ENCODE measurements around the gene ACTR6.
"Not testable (repeated sequence)": the region's sequence is repeated elsewhere in the genome, so short reads cannot be mapped to it uniquely, and the experiment has no call there.

Gene ACTR6

DNA sequence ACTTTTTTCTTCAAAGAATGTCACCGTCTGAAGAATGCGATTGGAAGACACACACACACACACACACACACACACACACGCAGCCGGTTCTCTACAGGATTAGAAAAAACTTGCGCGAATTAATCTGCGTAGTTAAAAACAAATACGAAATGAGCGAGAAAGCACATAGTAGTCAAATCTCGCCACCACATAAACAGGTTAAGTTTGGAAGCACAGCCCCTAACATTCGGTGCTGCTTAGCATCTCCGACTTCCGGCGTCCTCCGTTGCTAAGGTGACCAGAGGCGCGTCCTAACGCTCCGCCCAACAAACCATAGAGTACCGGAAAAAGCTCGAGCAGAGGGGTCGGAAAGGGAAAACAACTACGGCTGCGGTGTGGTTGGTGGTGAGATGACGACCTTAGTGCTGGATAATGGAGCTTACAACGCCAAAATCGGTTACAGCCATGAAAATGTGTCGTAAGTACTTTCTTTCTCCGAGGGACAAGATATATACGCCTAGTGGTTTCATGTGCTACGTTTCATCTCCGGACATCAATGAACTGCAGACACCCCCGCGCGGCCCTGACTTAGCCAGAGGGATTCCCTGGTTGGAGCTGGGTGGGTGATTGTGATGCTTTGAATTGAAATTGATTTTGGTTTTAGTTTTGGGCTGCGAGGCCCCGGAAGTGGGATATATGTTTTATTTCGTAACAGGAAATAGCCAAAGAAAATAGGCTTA lies at the start of gene ACTR6:
Gene ACTR6 (plus strand): TSS at position 353 of the 719 bp plus-strand sequence. CDS start 37 bp downstream, at position 390.
- in situ Hi-C loops (cut with MboI; ENCODE audit: low sequenced_read_pairs), result no loop called here

DNA sequence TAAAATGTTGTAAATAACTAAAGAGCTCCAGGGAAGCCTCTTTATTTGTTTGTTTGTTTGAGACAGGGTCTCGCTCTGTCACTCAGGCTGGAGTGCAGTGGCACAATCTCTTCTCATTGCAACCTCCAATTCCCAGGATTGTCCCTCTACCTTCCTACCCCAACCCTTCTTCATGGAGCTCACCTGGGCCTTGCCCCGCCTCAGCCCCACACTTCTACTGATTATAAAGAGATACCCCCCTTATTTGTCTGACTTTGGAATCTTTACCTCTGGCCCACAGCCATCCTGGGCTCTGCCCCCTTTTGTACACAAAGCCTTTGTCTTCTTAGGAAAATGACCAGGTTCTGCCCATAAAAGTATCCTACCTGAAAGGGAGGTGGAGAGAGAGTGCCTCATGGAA lies 48.8 kb upstream of the ACTR6 start:
- in situ Hi-C loops (cut with MboI; ENCODE audit: low sequenced_read_pairs), result no loop called here

DNA sequence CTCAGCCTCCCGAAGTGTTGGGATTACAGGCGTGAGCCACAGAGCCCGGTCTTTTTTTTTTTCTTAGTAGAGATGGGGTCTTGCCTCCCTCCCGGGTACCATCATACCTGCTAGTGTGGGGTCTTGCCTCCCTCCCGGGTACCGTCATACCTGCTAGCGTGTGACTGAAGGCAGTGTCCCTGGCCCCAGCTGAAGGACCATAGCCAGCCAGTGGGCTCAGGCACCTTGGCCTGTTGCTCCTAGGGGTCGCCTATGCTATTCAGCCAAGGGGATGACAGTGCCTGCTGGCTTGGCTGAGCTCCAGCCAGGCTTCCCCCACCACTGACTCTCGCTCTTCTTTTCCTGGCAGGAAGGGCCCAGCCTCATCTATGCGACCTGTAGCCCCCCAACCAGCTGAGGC lies 47.5 kb upstream of the ACTR6 start:
- in situ Hi-C loops (cut with MboI; ENCODE audit: low sequenced_read_pairs), result no loop called here

DNA sequence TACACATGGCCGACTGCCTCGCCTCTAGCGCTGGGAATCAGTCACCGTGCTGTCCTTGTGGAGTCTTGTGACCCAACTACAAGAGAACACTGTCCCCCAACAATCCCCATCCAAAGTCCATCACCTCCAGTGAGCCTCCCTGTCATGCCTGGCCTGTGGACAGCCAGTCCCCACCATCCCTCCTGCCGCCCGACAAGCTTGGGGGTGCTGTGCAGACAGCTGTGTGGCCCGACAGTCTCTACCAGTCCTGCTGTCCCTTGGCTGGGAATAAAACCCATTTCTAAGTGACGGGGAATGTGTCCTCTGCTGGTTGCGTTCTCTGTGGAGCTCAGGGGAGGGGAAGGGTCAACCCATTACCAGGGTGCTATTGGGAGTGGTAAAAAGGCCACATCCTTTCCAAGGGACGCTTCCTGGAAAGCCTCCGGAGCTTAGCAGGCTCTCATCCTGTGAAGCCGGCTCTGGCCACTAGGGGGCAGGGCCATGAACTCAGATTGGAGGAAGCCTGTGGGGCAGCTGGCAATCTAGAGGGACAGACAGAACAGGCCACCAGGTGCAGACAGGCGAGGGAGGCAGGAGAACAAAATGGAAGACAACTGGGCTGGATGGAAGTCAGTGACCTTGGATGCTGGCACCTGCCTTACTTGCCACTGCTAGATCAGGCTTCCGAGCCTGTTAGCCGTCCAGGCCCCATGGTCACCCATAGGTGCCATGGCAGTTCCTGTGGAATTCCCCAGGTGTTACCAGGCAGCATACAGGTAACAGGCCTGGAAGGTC lies 46.0 kb upstream of the ACTR6 start:
- in situ Hi-C loops (cut with MboI; ENCODE audit: low sequenced_read_pairs), result no loop called here

DNA sequence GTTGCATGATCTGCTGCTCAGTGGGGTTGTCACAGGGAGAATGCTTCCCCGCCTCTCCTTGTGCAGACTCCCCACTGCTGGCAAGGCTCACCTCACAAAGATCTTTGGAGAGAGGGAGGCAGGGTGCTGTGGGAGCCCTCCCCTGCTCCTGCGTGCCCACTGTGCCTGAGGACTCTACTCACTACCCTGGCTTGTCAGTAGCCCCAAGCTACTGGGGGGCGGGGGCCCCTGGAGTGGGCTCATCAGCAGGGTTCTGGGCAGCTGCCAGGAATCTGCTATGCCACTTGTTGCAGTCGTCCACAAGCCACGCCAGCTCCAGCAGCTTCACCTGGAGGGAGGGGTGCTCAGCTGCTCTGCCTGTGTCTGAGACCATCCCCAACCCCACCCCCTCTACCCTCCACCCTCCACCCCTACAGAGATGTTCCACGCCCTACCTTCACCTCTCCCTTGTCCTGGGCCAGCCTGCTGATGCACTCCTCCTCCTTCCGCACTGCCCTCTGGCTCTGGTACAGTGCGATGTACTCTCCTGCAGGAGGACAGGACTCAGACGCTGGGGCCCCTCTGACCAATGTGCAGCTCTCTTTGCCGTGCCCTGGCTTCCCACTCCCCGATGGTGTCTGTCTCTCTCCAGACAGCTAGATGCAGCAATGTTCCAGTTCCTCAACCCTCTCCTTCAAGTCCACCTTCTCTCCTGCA lies 43.7 kb upstream of the ACTR6 start:
- in situ Hi-C loops (cut with MboI; ENCODE audit: low sequenced_read_pairs), result no loop called here

DNA sequence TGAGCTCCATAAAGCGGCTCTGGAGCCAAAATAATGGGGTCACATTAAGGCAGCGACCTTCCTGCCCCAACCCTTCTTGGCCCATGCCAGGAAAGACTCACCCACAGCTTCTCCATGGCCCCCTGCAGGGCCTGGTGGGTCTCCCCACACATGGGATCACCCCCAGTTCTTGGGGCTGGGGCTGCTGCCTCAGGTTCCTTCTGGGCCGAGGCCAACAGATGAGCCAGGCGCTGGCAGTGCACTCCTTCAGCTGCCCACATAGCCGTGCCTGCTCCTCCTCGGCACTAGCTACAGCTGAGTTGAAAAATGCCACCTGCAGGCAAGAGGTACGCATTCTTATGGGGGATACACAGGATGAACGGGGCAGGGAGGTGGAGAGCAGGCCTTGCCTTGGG lies 43.2 kb upstream of the ACTR6 start:
- in situ Hi-C loops (cut with MboI; ENCODE audit: low sequenced_read_pairs), result no loop called here

DNA sequence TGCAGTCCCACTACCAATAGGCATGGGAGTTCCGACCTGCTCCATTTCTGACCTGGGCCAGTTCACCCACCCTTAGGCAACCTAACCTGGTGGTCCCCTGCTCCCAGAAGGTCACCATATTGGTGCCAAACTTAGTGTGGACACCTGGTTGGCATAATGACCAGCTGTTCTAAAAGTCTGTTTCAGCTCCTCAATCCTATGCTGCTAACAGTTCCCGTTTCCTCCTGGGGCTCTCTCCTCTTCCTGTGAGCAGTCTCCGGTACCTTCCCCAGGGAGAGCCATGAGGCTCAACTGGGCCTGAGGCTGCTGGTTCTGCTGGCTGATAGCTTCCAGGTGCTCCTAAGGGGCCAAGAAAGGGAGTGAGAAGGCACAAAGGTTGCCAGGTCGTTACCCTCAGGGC lies 42.1 kb upstream of the ACTR6 start:
- in situ Hi-C loops (cut with MboI; ENCODE audit: low sequenced_read_pairs), result no loop called here

DNA sequence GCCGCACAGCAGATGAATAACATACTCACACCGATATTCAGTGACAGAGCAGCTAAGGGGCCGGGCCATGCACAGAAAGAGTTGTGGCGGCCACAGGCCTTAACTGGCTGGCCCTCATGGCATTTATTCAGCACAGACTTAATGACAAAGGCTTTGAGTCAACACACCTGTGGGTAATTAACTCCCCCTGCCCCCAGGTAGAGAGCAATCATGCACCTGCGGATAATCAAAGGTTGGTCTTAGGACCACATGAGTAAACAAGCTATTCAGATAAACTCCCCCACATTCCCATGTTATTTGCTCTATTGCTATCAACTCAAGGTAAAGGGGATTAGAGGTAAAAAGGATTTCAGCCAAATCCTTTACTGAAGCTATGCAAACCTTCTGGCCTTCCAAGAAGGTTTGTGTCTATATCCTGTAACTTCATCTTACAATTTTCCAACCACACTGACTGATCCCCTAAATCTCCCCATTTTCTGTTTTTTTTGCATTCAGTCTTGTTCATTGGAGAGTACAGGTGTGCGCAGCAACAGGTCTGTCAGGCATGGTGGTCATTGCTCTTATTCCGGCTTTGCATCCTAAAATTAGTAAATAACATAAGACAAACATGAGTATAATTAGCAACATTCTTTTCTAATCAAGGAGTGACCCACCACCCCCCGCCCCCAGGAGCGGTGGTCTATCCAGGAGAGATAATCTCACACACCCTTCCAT lies 41.1 kb upstream of the ACTR6 start:
- in situ Hi-C loops (cut with MboI; ENCODE audit: low sequenced_read_pairs), result no loop called here

DNA sequence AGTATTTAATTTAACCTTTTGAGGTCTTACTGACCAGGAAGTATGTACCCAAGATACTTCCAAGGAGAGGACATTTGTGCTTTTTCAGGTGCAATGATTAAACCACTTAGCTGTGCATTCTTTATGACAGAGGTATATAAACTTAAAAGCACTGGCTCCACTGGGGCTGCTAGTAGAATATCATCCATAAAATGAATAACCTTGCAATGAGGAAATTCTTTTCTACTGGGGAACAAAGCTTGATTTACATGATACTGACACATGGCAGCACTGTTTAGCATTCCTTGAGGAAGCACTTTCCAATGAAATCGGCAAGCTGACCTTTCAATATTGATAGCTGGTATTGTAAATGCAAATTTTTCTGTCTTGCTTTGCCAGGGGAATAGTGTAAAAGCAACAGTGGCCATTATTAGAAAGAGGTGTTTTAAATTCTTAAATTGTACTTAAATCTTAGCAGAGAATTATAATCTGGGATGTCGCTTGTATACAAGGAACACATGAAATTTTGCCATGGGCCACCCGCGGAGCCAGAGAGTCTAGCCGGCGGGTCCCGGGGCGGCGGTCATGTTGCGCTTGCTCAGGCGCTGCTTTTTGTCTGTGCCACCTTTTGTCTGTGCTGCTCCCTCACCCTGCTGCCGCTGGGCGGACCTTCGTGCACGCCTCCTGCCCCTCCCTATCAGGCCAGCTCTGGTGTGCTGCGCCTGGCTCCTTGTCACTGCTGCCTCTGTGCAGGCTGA lies 37.0 kb upstream of the ACTR6 start:
- in situ Hi-C loops (cut with MboI; ENCODE audit: low sequenced_read_pairs), result no loop called here

DNA sequence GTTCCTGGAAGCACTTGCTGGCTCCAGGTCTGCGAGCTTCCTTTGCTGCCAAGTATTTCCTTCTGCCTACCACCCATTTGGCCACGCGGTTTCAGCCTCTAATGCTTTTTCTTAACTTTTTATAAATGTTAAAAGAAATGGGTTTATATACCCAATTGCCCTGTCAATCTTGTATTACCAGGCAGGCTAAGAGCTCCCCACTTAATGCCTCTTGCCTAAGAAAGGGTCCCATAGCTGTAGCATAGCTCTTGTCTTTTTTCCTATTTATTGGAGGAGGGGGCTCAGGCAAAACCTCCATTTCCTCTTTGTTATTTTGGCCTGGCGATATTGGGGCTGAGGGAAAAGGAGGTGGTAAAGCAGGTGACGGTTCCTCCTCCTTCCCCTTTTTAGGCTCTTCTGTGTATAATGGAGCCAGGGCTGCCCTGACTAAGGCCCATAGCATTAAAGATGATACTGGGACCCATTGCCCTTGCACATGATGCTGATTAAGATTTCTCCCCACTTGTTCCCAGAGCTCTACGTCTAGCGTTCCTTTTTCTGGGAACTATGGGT lies 36.4 kb upstream of the ACTR6 start:
- in situ Hi-C loops (cut with MboI; ENCODE audit: low sequenced_read_pairs), result no loop called here

DNA sequence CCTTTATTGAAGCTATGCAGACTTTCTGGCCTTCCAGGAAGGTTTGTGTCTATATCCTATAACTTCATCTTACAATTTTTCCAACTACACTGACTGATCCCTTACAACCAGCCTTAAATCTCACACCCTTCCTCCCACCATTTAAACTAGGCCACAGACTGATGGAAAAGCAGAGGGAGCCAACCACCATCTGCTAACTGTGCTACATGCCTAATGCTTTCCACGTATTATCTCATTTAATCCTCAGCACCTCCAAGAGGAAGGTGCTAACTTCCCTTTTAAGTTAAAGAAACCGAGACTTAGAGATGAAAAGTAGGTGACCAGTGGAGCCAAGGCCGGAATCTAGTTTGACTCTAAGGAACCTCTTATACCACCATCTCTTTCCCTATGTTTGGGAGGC lies 35.3 kb upstream of the ACTR6 start:
- in situ Hi-C loops (cut with MboI; ENCODE audit: low sequenced_read_pairs), result no loop called here

DNA sequence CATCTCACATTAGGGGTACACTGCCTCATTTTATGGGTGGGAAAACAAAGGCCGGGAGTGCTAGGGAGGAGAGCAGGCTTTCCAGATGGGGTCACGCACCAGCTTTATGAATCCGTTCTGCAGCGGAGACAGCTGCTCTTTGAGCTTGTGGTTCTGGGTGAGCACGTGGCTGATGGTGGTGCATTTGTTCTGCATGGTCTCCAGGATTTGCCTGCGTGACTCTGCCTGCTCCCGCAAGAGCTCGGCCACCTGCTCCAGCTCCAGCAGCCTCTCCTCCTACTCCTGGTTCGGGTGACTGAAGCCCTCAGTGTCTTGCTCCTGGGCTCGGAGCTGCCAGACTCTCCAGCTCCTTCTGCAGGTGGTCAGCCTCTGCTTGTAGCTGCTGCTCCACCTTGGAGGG lies 34.4 kb upstream of the ACTR6 start:
- in situ Hi-C loops (cut with MboI; ENCODE audit: low sequenced_read_pairs), result no loop called here

DNA sequence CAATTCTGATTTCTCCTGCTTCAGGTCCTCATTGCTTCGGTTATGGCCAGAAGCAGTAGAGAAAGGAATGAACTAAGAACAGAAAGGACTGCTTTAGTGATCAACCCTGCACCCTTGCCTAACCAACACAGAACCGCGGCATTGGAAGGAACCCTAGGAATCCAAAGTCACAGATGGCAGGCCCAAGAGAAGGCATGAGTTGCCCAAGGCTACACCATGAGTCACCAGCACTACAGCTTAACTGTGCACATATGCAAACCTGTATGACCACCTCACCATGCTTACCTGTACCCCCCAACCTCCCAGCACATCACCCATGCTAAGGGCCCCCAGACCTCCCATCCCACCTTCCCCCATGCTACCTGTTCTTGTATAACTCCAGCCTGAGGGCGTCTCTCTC lies 32.1 kb upstream of the ACTR6 start:
- in situ Hi-C loops (cut with MboI; ENCODE audit: low sequenced_read_pairs), result no loop called here

DNA sequence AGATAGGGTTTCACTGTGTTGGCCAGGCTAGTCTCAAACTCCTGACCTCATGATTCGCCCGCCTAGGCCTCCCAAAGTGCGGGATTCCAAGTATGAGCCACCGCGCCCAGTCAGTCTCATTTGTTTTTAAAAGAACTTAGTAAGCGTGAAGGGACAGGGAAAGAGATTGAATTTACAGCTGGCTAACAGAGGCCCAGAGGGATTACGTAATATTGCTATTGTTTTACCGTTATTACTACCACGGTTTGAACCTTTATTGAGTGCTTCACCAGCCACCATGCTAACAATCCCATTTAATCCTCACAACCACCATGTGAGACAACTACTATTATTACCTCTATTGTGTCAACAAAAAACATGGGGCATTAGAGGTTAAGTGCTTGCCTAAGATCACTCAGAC lies 31.3 kb upstream of the ACTR6 start:
- in situ Hi-C loops (cut with MboI; ENCODE audit: low sequenced_read_pairs), result no loop called here

DNA sequence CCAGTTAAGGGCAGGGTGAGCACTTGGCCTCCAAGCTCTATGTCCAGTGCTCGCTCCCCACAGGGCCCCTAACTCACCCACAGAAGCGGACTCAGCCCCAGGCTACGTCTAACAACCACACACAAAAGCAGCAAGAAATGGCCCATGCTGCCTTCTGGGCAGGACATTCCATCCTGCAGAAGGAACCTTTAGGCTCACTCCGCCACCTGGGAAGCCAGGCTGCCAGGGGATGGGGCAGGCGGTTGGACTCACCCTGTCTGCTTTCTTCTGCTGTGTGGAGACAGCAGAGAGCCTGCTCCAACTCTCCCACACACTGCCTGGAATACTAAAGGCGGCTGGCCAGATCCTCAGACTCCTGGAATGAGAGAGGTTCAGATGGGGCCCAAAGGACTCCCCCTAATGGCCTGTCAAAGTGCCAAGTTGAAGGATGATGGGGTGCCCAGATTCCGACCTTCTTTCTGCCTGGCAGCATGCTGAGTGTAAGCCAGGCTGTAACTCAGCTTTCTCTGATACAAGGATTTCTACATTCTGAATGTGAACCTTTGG lies 30.2 kb upstream of the ACTR6 start:
- in situ Hi-C loops (cut with MboI; ENCODE audit: low sequenced_read_pairs), result no loop called here

DNA sequence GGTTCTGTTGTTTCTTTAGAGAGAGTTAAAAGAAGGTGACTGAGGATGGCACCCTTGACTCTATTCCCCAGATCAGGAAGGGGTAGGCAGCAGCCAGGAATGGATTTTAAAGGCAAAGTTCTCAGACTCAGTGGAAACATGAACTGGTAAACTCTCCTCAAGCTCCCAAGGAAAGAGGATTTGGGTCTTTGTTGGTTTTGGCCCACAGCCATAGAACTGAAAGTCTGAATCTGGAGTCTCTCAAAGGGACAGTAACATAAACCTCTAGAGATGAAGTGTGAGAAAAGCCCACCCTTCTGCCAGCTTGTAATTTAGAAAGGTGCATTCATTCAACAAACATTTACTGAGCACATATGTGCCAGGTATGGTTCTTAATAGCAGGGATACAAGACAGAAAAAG lies 29.4 kb upstream of the ACTR6 start:
- in situ Hi-C loops (cut with MboI; ENCODE audit: low sequenced_read_pairs), result no loop called here

DNA sequence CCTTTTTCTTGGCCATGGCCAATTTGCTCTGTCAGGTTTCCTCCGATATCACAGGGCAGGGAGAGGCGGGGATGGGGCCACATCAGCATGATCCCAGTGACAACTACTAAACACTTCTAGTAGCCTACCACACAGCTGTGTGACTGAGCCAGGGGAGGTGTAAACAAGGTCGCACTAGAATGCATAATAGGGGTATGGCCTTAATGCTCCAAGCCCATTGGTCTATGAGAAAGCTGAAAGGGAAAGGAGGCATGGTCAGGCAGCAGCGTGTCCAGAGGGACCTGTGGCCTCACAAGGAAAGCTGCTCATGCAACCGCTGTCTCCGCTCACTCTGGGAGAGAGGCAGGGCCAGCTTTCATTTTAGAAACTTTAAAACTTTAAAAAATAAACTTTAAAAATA lies 27.5 kb upstream of the ACTR6 start:
- in situ Hi-C loops (cut with MboI; ENCODE audit: low sequenced_read_pairs), result no loop called here

DNA sequence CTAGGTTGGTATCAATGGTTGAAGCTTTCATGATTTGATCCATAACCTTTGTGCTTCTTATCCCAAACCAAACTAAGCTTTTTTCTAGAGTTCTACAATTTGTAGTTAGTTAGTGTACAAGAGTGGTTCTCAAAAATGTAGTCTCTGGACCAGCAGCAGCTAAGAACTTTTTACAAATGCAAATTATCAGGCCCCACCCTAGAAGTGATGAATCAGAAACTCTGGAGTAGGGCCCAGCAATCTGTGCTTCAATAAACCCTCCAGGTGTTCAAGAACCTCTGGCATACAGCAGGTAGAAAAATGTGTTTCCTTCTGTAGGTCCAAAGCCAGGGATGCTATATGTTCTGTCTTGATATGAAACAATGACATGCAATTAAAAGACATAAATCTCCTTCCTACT lies 26.1 kb upstream of the ACTR6 start:
- in situ Hi-C loops (cut with MboI; ENCODE audit: low sequenced_read_pairs), result no loop called here

DNA sequence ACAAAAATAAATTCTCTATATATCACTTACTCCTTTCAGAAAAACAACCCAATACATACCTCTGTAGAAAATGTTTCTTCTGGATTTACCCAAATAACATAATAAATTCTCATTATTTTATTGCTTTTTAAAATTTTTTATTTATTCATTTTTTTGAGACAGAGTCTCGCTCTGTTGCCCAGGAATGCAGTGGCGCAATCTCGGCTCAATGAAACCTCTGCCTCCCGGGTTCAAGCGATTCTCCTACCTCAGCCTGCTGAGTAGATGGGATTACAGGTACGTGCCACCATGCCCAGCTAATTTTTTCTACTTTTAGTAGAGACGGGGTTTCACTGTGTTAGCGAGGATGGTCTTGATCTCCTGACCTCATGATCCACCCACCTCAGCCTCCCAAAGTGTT lies 24.1 kb upstream of the ACTR6 start:
- in situ Hi-C loops (cut with MboI; ENCODE audit: low sequenced_read_pairs), result not testable (repeated sequence)

DNA sequence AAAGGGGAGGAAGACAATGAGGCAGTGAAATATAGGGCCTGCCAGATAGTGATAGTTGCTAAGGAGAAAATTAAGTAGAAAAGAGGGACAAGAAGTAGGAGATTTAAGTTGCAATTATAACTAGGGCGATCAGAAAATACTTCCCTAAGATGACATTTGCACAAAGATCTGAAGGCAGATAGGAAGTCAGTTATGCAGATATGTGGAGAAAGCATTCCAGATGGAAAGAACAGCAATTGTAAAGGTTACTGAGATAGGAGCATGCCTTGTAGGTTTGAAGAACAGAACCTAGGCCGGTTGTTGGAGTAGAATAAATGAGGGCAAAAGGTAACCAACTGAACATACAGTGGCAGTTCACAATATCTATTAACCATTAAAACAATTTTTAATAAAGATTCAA lies 21.4 kb upstream of the ACTR6 start:
- in situ Hi-C loops (cut with MboI; ENCODE audit: low sequenced_read_pairs), result no loop called here
